LNCAP (cell line): Measurements from ENCODE around the gene RTL5.

ENCODE experiments used
- TF ChIP-seq, protein P1 (sequence below): fragments of 450-650 bp; IDR thresholded peaks from 2 replicates; pipeline ENCODE4 v1.5.1; 2017; ENCODE audit warnings: mild to moderate bottlenecking

RTL5 gene

DNA sequence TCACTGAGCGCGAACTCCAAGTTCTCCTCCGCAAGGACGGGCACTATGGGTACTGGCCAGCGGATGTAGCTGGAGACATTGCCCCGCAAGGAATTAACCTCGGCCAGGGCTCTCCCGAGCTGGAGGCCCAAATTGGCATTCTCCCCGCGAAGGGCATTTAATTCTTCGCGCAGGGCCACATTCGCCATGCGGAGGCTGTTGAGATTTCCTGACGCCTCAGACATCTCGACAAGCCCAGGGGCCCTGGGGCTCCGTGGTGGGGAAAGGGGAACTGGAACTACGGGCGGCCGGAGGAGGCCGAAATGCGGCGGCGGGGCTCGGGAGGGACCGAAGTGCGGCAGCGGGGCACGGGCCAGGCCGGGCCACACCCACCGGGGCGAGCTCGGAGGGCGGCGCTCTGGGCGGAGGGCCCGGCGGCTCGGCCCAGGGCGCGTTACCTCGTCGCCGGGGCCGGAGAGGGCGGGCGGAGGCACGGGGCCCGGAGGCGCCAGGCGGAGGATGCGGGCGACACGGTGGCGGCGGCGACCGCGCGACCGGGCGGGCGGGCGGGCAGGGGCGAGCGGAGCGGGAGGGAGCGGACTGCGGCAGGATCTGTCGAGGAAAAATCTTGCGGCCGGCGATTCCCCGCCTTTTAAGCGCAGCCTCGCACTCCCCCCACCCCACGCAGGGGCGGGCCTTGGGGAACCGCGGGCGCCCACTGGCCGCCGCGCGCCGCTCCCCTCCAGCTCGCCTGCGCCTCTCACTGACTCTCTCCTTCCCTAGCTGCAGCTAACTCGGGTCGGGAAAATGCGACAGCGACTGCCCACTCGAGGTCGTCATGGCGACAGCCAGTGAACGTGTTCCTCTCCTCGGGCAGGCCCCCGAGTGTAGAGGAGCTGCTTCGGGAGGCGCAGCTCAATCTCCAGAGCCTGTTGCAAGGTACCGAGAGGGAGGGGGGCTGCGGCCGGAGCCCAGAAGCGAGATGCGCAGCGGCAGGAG lies at the start of gene RTL5:
TSS of gene RTL5 (minus strand) at position 599 of the 978 bp plus-strand sequence.
- TF ChIP-seq, protein P1, sequence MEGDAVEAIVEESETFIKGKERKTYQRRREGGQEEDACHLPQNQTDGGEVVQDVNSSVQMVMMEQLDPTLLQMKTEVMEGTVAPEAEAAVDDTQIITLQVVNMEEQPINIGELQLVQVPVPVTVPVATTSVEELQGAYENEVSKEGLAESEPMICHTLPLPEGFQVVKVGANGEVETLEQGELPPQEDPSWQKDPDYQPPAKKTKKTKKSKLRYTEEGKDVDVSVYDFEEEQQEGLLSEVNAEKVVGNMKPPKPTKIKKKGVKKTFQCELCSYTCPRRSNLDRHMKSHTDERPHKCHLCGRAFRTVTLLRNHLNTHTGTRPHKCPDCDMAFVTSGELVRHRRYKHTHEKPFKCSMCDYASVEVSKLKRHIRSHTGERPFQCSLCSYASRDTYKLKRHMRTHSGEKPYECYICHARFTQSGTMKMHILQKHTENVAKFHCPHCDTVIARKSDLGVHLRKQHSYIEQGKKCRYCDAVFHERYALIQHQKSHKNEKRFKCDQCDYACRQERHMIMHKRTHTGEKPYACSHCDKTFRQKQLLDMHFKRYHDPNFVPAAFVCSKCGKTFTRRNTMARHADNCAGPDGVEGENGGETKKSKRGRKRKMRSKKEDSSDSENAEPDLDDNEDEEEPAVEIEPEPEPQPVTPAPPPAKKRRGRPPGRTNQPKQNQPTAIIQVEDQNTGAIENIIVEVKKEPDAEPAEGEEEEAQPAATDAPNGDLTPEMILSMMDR, result no peak

DNA sequence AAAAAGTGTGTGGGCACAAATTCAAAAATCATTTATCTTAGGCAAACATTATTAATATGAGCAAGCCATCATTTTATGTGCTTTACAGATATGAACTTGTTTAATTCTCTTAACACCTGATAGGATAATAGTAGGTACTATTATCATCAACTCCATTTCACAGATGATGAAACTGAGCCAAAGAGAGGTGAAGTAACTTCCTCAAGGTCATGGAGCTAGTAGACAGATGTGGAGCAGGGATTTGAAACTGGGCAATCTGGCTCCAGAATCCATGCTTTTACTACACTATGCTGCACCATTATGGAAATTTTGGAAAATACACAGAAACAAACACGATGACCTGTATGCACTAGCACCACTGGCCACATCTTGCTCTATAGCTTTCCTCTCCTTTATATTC lies 48.8 kb upstream of the RTL5 start:
- TF ChIP-seq, protein P1, result no peak

DNA sequence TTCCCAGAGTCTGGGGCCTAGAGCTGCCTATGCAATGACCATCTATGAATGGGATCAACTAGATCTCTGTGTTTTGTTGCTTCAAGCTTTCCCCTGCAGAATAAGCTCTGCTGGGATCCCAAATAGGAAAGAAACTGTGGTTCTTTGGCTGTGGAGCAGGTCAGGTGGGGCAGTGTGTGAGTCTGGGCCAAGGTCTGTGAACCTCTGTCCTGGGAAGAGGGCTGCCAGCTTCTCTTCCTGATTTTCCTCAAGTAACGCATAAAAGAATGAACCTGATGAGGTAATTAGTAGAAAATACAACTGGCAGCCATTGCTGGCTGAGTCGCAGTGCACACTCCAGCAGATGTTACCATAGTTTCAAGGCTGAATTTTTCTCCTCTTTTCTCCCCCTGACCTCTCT lies 45.3 kb upstream of the RTL5 start:
- TF ChIP-seq, protein P1, result no peak

DNA sequence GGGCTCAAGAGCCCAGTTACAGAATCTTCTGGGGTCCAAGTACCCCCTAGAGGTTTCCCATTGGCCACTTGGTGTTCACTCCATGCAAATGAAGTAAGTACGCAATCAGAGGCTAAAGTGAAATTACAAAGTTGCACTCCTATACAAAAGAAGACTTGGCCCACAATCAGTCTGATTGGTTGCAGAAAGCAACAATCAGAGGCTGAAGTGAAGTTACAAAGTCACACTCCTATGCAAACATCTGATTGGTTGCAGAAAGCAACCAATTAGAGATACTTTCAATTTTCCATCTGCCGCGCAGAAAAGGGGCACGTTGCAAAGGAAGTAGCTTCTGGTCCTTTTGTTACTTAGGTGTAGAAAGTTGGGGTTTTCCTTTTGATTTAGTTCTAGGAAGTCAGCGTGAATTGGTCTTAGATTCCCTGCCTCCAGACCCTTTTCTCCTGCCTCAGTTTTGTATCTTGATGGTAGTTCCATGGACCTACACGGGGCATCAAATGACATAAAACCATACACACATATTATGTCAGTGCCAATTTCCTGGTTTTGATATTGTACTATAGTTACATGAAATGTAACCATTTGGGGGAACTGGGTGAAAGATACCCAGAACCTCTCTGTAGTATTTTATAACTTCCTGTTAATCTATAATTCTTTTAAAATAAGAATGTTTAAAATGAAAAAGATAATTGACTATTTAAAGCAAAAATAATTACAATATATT lies 37.5 kb upstream of the RTL5 start:
- TF ChIP-seq, protein P1, result no peak

DNA sequence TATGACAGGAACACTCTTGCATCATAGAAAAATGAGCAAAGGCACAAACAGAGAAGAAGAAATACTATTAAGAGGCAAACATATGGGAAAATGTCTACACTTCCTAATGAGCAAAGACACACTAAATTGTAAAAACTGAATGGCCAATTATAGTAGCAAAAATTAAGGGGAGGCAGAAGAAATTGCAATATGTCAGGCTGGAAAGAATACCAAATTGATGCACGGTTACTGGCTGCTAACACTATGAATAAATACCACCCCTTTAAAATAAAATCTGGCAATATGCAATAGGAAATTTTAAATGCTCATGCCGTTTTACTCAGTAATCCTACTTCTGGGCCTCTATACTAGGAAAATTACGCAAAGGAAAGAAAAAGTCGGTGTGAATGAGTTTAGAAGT lies 33.8 kb upstream of the RTL5 start:
- TF ChIP-seq, protein P1, result no peak

DNA sequence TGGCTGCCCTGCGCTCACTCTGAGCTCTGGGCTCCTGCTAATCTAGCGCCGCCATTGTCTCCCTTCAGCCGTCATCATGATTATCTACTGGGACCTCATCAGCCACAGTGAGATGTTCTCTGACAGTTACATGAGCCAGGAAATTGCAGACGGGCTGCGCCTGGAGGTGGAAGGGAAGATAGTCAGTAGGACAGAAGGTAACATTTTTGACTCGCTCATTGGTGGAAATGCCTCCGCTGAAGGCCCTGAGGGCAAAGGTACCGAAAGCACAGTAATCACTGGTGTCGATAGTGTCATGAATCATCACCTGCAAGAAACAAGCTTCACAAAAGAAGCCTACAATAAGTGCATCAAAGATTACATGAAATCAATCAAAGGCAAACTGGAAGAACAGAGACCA lies 28.1 kb upstream of the RTL5 start:
- TF ChIP-seq, protein P1, result no peak

DNA sequence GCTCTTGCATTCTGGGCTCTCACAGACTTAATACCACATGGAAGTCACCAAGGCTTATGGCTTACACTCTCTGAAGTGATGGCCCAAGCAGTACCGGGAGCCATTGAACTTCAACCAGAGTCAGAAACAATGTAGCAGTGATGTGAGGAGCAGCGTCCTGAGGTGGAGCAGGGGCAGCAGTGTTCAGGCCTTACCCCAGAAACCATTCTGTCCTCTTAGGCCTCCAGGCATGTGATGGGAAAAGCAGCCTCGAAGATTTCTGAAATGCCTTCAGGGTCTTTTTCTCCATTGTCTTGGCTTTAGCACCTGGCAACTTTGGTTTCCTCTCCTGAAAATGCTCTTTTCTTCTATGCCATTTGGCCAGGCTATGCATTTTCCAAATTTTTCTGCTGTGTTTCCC lies 27.1 kb upstream of the RTL5 start:
- TF ChIP-seq, protein P1, result no peak
